Measurements from ENCODE around the gene ZXDC.

ZXDC gene

DNA sequence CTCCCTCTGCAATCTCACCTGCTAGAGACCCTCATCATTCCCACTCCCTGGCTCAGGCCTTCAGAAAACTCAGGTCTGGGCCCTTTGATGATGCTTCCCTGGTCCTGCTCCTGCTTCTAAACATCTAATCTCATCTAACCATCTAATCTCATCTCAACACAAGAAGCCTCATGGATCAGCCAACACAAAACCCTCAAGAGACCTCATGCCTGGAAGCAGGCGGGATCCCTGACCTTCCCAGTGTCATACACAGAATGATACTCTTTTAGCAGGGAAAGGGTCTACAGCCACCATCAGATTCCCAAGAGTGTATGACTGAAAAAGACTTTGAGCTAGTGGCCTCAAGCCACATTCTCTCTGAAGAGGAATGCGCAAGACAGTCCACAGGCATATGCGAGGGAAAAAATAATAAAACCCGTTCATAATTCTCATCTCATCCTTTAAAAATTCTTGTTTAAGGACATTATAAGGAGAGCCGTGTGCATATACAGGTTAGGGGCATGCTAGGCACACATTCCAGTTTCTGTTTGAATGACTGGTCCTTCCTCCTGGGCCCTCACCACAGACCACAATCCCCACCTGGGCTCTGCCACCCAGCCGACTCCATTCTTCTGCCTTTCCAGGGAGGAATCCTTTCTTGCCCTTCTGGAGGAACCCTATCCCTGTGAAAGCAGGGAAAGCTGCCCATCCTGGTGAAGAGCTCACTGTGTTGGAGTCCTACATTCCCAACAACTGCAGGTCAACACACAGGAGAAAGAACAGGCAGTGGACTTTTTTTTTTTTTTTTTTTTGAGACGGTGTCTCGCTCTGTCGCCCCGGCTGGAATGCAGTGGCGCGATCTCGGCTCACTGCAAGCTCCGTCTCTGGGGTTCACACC, 2.2 kb downstream of the ZXDC start:
- no peak for DNase-seq (ENCODE audit: low spot score)

DNA sequence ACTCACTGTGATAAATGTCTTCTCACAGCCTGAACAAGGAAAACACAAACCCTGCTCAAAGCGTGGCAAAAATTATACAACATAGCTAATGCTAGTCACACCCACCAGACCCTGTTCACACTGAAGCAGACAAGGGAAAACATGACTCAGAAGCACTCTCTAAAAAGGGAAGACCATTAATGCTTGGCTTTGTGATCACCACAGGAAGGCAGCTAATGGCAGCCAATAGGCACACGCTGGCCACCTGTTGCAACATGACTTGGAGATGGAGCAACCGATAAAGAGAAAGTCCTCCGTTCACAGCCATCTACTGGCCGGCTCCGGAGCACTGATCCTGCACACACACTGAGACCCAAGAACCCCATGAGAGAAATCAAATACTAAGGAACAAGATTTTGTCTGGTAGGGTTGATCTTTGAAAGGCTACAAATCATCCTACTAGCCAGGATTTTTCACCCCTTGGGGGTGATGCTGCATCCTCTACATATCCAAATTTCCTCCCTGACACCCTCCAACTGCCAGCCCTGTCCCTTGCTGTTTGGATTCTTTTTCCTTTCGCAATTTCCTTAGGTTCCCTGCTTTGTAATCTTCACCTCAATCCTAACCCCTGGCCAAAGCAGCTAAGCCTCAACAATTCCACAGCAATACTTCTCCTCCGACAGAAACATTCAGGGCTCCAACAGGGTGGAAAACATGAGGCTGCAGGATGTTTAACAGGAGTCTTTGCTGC, 3.2 kb downstream of the ZXDC start:
- DNase-seq (ENCODE audit: low spot score), result no peak

DNA sequence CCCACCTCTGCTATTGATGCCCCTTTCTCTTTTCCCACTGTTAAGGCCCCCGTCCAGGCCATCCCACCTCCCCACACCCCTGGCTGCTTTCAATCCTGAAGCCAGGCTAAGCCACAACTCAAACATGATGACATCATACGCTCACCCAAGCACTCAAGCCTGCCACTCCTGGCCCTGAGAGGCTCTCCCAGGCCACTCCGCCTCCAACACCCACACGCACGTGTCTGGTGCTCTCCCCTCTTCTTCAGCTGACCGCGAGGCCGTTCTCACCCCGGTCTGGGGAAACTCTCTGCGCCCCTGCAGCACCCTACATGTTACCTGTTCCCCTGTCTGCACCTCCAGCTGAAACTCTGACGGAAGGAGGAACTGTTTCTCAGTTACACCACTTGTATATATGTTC, 6.2 kb downstream of the ZXDC start:
- DNase-seq (ENCODE audit: low spot score), result no peak

DNA sequence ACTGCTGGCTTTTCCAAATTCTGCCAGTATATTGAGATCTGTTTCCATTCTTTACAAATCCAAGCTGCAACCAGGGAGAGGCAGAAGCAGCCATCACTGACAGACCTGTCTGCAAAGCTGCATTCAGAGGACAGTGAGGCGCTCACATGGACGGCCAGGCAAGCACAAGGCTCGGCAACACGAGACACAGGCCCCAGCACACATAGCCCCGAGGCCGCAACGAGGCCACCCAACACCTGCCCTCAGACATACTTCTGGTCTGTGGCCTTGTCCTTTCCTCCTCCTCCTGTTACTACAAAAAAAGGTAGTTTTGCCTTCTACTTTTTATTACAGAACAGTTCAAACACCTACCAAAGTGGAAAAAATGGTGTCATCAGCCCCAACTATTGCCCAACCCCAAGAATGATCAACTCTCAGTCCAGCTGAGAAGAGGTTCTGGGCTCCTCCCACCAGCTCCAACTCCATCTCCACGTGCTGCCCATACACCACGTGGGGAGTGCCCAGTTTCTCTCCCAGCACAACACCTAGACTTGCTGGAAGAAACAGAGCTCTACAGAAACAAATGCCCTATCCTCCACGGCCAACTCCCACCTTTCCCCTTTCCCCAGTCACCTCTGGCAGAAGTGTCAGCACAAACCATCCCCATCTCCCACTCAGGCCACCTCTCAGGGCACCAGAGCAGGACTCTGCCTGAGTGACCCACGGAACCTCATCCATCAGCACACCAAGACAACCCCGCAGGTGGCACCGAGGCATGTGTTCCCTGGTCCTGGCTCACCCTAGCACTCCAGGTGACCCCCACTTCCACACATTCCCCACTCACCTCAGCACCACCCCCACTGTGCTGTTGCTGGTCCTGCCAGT, 7.4 kb downstream of the ZXDC start:
- no peak for DNase-seq (ENCODE audit: low spot score)

DNA sequence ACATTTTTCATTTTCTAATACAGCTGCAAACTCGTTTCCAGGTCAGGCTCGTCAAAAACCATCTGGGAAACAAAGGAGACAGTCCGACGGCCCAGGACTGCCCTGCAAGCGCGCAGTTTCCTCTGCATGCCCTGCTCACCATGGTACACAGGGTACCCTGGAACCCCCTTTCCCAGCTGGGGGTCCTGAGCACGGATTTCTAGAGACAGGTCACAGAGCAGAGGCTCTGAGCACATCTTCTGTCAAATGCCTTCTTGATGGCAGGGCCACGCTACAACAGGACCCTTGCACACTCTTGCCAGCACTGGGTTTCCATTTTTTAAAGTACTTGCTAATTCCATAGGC, 8.1 kb downstream of the ZXDC start:
- DNase-seq (ENCODE audit: low spot score), result no peak

DNA sequence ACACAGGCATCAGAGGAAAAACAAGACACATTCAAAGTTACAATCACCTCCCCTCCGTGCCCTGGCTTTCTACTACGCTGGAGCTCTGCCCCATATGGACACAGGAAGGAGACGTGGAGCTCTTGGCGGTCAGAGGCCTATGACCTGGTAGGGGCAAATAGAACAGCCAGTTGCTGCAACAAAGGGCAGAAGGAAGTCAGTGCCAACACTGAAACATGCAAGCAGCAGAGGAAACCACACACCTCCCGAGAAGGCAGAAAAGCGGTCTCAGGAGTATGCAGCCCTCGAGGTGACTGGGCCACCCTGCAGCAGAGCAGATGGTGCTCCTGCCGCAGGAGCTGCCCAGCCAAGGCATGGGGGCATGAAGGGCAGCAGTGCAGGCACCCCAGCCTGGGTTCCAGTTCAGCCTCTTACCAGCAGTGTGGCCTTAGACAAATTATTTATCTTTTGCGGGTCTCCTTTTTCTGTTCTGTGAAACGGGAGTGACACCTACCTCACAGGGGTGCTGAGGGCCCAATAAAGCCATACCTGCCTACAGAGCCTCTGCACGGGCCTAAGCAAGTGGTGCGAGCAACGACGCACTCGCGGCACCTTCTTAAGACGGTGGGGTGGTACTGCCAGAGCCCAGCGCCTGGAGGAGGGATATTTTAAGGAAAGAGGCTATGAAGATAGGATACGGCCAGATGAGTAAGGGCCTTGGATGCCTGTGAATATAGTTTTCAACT, 8.6 kb downstream of the ZXDC start:
- DNase-seq (ENCODE audit: low spot score), result no peak

DNA sequence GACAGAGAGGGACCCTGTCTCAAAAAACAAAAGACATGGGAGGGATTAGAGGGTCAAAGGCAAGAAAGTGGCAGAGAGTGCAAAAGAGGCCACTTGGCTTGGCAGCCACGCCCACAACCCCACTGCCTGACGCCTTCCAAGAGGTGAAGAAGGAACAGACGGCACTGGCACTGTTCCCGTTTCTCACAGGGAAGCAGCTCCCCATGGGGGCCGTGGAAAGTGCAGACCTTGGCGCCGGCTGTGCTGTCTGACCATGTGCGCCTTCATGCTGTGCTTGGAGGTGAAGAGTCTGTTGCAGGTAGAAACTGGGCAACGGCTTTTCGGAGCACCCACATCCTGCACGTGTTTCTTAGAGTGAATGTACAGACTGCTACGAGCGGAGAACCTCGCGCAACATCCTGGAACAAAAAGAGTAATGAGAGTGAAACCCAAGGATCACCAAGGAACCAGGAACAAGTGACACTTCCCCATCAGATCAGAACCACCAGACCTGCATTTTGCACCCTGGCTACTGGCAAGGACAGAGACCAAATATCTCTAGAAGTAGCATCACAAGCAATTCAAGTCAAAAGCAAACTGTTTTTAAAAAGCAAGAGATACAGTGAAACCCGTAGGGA, 9.7 kb downstream of the ZXDC start:
- DNase-seq (ENCODE audit: low spot score), result peak; percentile 59

DNA sequence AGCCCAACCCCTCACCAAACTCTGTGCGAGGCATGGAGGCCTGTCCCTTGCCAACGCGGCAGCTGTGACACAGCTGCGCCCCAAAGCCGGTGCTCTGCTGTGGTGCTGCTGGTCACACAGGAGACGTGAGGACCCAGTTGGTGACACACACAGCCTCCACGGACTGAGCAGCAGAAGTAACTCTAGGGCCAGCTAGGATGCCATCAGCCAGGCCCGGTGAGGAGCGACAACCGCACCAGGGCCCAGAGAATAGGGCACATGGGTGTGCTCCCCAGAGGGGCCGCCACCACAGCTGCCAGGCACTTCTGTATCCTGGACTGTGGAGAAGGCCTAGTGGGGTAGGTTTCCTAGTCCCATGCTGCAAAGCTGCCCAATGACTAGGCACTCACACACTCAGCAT, 10.7 kb downstream of the ZXDC start:
- DNase-seq (ENCODE audit: low spot score), result no peak

DNA sequence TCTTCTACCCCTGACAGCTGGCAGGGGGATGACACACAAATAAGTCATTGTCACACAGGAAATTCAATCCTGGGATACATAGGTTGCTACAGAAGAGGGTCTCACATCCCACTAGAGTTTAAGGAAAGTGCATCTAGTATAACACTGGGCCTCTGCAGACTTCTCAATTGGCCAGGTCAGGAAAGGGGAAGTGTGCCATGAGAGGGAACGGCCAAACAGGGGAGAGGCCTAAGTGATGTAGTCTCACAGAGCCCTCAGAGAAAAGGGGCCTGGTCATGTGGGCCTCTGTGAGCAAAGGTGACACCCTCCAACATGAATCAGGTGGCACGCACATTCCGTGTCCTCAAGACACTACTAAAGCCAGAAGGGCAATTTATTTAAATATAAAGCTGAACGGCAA, 11.2 kb downstream of the ZXDC start:
- DNase-seq (ENCODE audit: low spot score), result no peak

DNA sequence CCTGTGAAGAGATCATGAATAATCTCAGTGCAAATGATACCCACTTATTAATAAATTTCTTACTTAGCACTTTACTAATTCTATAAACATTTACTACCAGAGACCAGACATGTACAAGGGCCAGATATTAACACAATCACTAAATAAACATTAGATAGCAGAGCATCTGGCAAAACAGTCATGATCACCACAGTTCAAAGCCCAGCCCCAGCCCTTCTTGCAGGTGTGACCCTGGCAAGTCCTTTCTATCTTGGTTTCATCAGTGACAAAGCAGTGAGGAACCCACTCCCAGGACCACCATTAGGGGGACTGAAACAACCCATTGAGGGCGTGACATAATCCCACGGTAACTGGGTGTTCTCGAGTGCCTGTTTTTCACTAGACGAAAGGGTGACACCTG, 11.6 kb downstream of the ZXDC start:
- DNase-seq (ENCODE audit: low spot score), result no peak

DNA sequence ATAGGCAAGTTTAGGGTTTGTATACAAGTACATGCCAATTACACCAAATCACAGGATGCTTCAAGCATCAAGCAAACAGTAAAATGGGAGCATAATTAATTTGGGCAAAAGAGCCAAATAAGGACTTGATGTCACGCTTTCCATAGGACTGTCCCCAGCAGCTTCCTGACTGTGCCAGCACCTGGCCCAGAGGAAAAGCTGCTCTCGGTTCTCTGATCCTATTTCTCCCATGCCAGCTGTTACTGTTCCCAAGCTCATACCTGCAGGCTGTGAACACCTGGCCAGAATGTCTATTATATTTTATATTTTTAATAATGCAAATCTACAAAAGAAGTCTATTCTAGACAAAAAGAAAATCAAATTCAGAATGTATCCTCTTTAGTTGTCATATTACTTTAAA, 12.2 kb downstream of the ZXDC start:
- no peak for DNase-seq (ENCODE audit: low spot score)

DNA sequence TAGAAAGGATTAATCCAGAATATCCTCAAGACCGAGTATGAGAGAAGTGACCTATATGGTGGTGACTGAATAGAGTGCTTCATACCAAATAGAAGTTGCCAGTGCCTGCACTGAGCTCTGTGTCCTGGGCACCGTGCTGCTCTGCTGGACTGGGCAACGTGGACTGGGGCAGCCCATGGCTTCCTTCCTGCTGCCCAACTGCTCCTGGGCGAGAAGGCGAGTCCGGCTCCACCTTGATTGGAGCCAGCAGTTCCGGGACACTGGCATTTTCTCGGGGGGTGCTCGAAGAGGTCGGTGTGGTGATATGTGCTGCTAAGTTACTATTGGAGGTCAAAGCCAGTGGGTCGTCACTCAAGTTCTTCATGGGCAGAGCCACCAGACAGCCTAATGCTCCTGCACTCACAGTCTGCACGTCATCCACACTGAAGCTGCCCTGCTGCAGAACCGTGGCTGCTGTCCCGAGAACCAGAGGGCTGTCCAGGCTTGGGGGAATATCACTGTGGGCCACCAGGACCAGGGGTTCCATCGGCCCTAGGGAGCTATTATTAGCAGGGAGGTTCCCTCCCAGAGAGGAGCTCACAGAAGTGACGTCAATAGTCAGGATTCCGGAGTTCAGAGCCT, 14.1 kb downstream of the ZXDC start:
- no peak for DNase-seq (ENCODE audit: low spot score)

DNA sequence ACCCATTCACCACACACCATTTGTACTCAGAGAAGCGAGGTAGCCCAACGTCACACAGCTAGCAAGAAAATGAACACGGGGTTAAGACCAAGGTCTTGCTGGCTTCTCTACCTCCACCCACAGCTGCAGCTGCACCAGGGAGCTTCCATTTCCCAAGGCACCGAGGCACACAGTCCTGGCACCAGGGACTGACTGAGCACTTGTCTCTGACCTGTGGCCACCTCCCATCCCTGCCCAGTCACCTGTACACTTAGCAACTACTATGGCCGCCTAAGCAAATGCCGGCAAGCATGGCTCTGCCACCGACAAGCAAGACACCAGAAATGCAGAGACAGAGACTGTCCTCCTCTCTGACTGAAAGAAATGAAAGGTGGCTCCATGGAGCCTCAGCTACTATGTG, 15.3 kb downstream of the ZXDC start:
- DNase-seq (ENCODE audit: low spot score), result no peak

DNA sequence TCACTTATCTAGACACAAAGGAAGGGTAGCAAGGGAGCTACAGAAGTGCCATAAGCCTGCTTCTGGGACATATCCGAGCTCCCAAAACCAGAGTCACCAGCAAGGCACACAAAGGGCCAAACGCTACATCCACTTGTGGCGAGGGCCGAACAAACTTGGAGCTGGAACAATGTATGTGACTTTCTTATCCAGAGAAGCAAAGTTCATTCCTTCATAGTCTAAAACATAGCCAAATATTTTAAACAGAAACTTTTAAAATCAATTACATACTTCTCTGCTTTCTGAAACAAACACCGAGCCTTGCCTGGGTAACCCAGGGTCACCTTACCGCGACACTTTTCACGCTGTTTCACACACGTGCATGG, 15.9 kb downstream of the ZXDC start:
- no peak for DNase-seq (ENCODE audit: low spot score)

DNA sequence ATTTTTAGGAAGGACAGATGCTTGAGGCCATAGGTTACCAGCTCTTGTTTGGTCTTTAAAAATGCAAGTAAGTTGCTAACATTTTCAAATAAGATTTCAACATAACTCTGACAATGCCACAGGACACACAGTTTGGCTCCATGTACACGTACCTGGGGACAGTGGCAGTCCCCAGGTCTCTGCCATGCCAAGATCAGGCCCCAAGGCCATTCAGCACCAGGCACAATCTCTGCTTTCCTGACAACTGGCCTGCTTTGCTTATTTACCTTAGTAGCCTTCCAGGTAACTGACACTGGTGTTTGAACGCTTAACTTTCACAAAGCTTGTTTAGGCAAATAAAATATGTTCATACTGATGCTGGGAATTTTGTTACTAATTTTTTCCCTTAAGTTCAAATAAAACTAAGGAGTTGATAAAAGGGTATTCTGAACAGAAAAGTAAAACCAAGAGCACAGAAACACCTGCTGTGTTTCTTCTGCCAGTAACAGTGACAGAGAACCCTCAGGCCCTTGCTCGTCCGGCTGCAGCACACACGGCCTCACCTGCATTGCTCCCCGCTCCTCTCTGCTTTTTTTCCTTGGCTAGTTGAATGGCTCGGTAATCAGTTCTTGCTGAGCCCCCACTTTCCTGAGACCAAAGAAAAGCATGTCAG, 16.5 kb downstream of the ZXDC start:
- DNase-seq (ENCODE audit: low spot score), result no peak

DNA sequence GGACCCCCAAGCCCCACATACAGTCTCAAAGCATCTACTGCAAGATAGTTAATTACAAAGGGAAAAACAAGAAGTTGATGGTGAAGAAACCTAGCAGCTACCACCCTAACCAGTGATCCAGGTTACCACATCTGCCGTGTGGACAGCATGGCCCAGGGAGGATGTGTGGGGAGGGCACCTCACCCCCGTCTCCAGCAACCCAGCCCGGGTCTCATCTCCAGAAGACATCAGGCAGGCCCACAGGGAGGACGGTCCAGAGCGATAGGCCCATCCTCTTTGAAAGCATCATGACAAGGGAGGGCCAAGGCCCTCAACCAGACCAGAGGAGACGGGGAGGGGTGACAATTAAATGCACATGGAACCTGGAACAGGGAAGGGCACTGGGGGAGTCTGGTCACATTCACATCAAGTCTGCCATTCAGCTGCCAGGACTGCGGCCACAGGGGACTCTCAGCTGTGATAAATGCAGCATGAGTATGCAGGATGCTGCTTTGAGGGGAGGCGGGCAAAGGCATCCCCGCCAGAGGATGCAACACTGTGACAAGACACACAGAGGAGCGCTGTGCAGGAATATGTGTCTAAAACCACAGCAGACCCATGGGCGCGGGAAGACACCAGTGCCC, 18.8 kb downstream of the ZXDC start:
- DNase-seq (ENCODE audit: low spot score), result no peak

DNA sequence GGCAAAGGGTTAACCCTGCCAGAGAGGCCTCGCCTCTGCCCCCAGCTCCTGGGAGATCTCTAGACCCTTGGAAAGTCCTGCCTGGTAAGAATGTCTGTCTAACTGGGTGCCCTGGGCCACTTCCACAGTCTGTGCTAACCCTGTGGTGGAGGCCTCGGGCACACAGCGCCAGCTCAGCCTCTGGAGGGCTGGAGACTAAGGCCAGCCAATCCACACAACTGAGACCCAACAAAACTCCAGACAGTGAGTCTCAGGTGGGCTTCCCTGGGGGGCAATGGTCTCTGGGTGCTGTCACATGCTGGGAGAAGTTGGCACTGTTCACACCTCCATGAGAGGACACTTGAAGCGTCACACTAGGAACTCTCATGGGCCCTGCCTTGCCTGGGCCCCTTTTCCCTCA, 19.5 kb downstream of the ZXDC start:
- no peak for DNase-seq (ENCODE audit: low spot score)

DNA sequence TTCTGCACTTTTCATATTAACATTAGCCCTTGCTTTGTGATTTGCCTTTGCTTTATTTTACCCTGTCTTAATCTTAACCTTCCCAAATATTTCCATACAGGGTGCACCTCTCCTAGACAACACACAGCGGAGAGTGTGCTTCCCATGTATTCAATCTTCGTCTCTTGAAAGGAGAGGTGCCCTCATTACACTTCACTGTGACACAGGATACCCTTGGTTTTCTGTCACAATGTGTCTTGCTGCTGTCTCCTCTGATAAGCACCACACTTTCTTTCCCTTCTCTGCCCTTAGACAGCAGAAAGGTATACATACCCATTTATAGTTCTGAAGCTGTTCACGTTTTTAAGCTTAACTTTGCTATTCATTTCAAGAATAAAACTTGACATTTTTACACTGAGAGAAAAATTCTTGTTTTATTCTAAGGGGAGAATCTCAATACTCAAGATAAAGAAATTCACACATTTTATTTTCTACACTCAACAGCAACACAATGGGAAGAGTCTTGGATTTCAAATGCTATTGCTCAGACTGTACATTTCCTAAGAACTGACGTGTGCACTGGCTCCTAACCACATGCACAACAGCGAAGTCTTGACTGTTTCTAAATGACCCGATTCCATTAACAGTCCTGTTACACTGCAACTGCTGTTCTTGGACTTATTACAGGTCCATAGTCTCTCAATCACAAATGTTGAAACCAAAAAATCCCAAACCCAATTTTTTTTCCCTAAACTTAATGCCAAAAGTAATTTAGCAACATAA, 21.1 kb downstream of the ZXDC start:
- DNase-seq (ENCODE audit: low spot score), result no peak

DNA sequence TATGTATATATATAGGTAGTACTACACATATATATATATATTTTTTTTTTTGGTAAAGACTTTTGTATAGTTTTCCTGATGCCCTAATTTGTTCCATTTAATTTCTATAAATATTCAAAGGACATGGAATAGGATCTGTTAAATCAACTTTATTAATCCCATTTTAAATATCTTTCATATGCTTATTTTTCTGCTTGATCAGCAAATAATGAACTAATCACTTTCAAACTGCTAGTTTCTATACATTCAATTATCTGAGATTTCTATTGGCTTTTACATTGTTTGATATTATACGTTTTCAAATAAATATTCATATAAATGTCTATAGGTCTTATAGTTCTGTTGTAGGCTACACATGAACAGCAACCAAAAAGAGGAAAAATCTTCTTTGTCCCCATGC, 21.7 kb downstream of the ZXDC start:
- no peak for DNase-seq (ENCODE audit: low spot score)

All from cerebellar cortex (tissue), 1 donor.